AG09309 (cell line): ENCODE results near the gene FAIM2.
A peak's percentile ranks its signal among the peaks of the same experiment; 100 is the strongest.

Experiments used
- DNase-seq: peaks from one replicate; pipeline ENCODE4 v3.0.0-alpha.2; 2010; ENCODE audit warnings: low read depth
- H3K4me3 ChIP-seq: 2 replicates; pipeline ENCODE4 v1.5.1; 2011; ENCODE audit warnings: mild to moderate bottlenecking, low read depth, low read length, moderate library complexity; ENCODE audit not compliant: control insufficient read depth
- CTCF ChIP-seq: IDR thresholded peaks from 2 replicates; pipeline ENCODE4 v1.5.1; 2011; ENCODE audit warnings: mild to moderate bottlenecking, low read depth, low read length, inconsistent platforms; ENCODE audit not compliant: insufficient read depth, control insufficient read depth; ENCODE audit errors: missing control alignments

FAIM2 gene

GRCh38 chr12:49828133-49829091, 75.3 kb downstream of the FAIM2 start, which contains the start of gene NCKAP5L:
Gene NCKAP5L, minus strand, starts transcription at chr12:49828413. Its CDS starts 24,369 bp downstream, at chr12:49804044.
- TF ChIP-seq CTCF = no peak
- DNase-seq = peak; percentile 81

GRCh38 chr12:49827401-49828099, 76.2 kb downstream of the FAIM2 start:
- H3K4me3 ChIP-seq = peak overlapping the region; percentile 88
- TF ChIP-seq CTCF = no peak
- DNase-seq = no peak

More at GRCh38 chr12:49828133-49829091, 75.3 kb downstream of the FAIM2 start, which contains the start of gene NCKAP5L:
- peak within 1 kb of the TSS; percentile 88 for H3K4me3 ChIP-seq

DNA sequence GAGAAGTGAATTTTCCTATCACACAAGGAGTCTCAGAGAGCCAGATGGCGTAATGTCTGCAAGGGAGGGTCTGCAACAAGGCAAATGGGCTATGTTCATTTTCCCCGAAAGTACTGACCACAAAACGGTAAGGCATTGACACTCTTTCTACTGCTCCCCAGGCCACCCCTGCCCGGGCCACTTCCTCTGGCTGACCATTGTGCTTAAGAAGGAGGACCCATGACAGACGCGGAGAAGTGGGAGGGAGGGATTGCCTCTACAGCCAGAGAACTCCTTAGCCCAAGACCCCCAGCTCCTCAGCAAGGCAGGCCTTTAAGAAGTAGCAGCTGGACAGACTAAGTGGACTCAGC, 76.7 kb downstream of the FAIM2 start:
- DNase-seq = no peak
- H3K4me3 ChIP-seq = peak overlapping the region; percentile 88
- TF ChIP-seq CTCF = no peak

GRCh38 chr12:49825971-49826421, 77.7 kb downstream of the FAIM2 start:
- no peak for TF ChIP-seq CTCF
- H3K4me3 ChIP-seq = peak overlapping the region; percentile 12
- no peak for DNase-seq

GRCh38 chr12:49825360-49825970, 78.2 kb downstream of the FAIM2 start:
- TF ChIP-seq CTCF = no peak
- peak overlapping the region; percentile 12 for H3K4me3 ChIP-seq
- DNase-seq = no peak

DNA sequence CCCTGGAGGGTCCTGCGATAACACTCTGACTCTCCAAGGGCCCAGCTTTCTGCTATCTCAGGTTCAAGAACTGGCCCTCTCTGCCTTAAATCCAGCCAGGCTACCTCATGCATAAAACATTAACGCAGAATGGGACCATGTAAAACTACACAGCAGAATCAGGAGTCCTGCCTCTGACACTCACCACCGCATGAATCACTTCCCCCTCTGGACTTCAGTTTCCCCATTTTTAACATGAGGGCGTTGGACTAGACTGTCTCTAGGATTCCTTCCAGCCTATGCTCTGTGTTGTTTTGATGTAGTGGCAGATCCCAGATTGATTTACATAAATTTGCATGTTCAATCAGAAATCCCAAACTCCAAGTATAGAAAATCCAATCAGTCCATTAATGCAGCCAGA, 78.8 kb downstream of the FAIM2 start:
- no peak for DNase-seq
- H3K4me3 ChIP-seq = no peak overlapping the region
- TF ChIP-seq CTCF = no peak
